Osteoblast (primary cell): Measurements from ENCODE around the gene TMEM221. TPM values are rescaled to one million over a fixed set of nuclear protein-coding genes. Genes with fewer than 3 reads are reported as not detected.

Experiments used
- DNase-seq: peaks from one replicate; pipeline ENCODE4 v3.0.0; 2011; ENCODE audit warnings: low spot score, mixed read lengths; ENCODE audit not compliant: insufficient read length; ENCODE audit errors: missing footprints
- H2AFZ ChIP-seq: 2 replicates; pipeline ENCODE4 v1.6.0; 2011; ENCODE audit warnings: mild to moderate bottlenecking, low read length
- H3K27ac ChIP-seq: 2 replicates; pipeline ENCODE4 v1.5.1; 2011; ENCODE audit warnings: mild to moderate bottlenecking, low read depth, low read length, moderate library complexity
- H3K27me3 ChIP-seq: 2 replicates; pipeline ENCODE4 v1.6.0; 2012; ENCODE audit warnings: mild to moderate bottlenecking, control low read depth, inconsistent platforms, low read length, moderate library complexity; ENCODE audit not compliant: insufficient read depth
- H3K36me3 ChIP-seq: 2 replicates; pipeline ENCODE4 v1.5.1; 2011; ENCODE audit warnings: mild to moderate bottlenecking, low read length, control low read depth, moderate library complexity; ENCODE audit not compliant: insufficient read depth
- H3K4me1 ChIP-seq: 2 replicates; pipeline ENCODE4 v1.5.1; 2011; ENCODE audit warnings: mild to moderate bottlenecking, low read length, control low read depth, moderate library complexity; ENCODE audit not compliant: insufficient read depth
- H3K4me2 ChIP-seq: 2 replicates; pipeline ENCODE4 v1.6.0; 2011; ENCODE audit warnings: mild to moderate bottlenecking, low read length; ENCODE audit not compliant: insufficient read depth
- H3K4me3 ChIP-seq: fragments of 200-600 bp; sonication (generic); 3 replicates; pipeline ENCODE4 v1.5.1; 2012; ENCODE audit warnings: mild to moderate bottlenecking, low read length, inconsistent platforms; ENCODE audit not compliant: insufficient read depth
- H3K79me2 ChIP-seq: 2 replicates; pipeline ENCODE4 v1.6.0; 2012; ENCODE audit warnings: mild to moderate bottlenecking, low read length, control low read depth, inconsistent platforms; ENCODE audit not compliant: insufficient read depth
- H3K9me3 ChIP-seq: 2 replicates; pipeline ENCODE4 v1.5.1; 2011; ENCODE audit warnings: low read depth, low read length, control low read depth
- H4K20me1 ChIP-seq: 2 replicates; pipeline ENCODE4 v1.6.0; 2012; ENCODE audit warnings: mild to moderate bottlenecking, low read length, control low read depth; ENCODE audit not compliant: insufficient read depth
- CTCF ChIP-seq: IDR thresholded peaks from 2 replicates; pipeline ENCODE4 v1.5.1; 2011; ENCODE audit warnings: mild to moderate bottlenecking, low read depth, low read length, moderate library complexity; ENCODE audit errors: extremely low read depth
- total RNA-seq: library from RNA; depleted of rRNA; stranded (reverse); fragments of >200 nt; gene quantifications from 2 replicates; pipeline ENCODE4 v1.2.3, GENCODE V29; 2012

TMEM221 gene
- total RNA-seq, 1 donor = not detected

- Histone ChIP-seq H3K27me3 (no peaks in the 10 kb centered on the region), H3K27ac (no peak overlapping the region), H4K20me1 (peaks cover 19% of the 10 kb centered on the region), H3K4me2 (no peak overlapping the region), H3K9me3 (no peaks in the 10 kb centered on the region), H2AFZ (no peak overlapping the region), H3K36me3 (peaks cover 2% of the 10 kb centered on the region), H3K4me1 (peaks cover 6% of the 10 kb centered on the region), H3K79me2 (peaks cover 37% of the 10 kb centered on the region), H3K4me3 (no peak overlapping the region)
- DNase-seq = peak; percentile 58
- no peak for TF ChIP-seq CTCF
Measured at GRCh38 chr19:17484520-17485185, 36.2 kb upstream of the TMEM221 start.

- H3K4me1 ChIP-seq = peaks cover 16% of the 10 kb centered on the region
- H3K9me3 ChIP-seq = no peaks in the 10 kb centered on the region
- H3K27ac ChIP-seq = no peak overlapping the region
- H3K27me3 ChIP-seq = no peaks in the 10 kb centered on the region
- peak; percentile 18 for DNase-seq
- H3K4me2 ChIP-seq = no peak overlapping the region
- no peak for TF ChIP-seq CTCF
- peaks cover 18% of the 10 kb centered on the region for H4K20me1 ChIP-seq
- H3K4me3 ChIP-seq = no peak overlapping the region
- peaks cover 37% of the 10 kb centered on the region for H3K79me2 ChIP-seq
- no peaks in the 10 kb centered on the region for H3K36me3 ChIP-seq
- no peak overlapping the region for H2AFZ ChIP-seq
Measured at GRCh38 chr19:17483605-17484002, 35.1 kb upstream of the TMEM221 start.

GRCh38 chr19:17482877-17483604, 34.6 kb upstream of the TMEM221 start:
- Histone ChIP-seq H3K36me3 (no peaks in the 10 kb centered on the region), H3K27me3 (no peaks in the 10 kb centered on the region), H3K79me2 (peaks cover 37% of the 10 kb centered on the region), H4K20me1 (peaks cover 14% of the 10 kb centered on the region), H3K9me3 (no peaks in the 10 kb centered on the region), H3K4me1 (peaks cover 20% of the 10 kb centered on the region), H3K27ac (no peak overlapping the region), H3K4me3 (no peak overlapping the region), H2AFZ (no peak overlapping the region), H3K4me2 (no peak overlapping the region)
- DNase-seq = peak; percentile 4
- no peak for TF ChIP-seq CTCF

GRCh38 chr19:17481986-17482385, 33.5 kb upstream of the TMEM221 start:
- Histone ChIP-seq H3K79me2 (peaks cover 39% of the 10 kb centered on the region), H3K27ac (no peak overlapping the region), H2AFZ (no peak overlapping the region), H3K4me2 (no peak overlapping the region), H4K20me1 (peaks cover 14% of the 10 kb centered on the region), H3K4me3 (no peak overlapping the region), H3K27me3 (no peaks in the 10 kb centered on the region), H3K4me1 (peaks cover 25% of the 10 kb centered on the region), H3K36me3 (no peaks in the 10 kb centered on the region), H3K9me3 (no peaks in the 10 kb centered on the region)
- TF ChIP-seq CTCF = no peak
- peak; percentile 18 for DNase-seq
